Endothelial cell of umbilical vein (primary cell): ENCODE measurements around the gene CERS6. TPM values are rescaled to one million over a fixed set of nuclear protein-coding genes. Genes with fewer than 3 reads are reported as not detected.

Experiments
- BruUV-seq: library from RNA; stranded (reverse); fragments of 400-500 nt; replicated peaks from 2 replicates; lab custom pipeline; 2021; lab: Mats Ljungman, UMichigan
- CTCF ChIA-PET: fragments of 300-600, 350-600 bp; sonication (Branson Sonifier 250); formaldehyde crosslinking; loops from one replicate; lab custom pipeline; 2021; ENCODE audit warnings: antibody characterized with exemption, inconsistent platforms; lab: Charles Lee
- POLR2A ChIA-PET: fragments of 300-600, 350-600 bp; sonication (Branson Sonifier 250); formaldehyde crosslinking; loops from one replicate; lab custom pipeline; 2021; ENCODE audit warnings: antibody characterized with exemption, inconsistent platforms; lab: Charles Lee
- DNase-seq: peaks from one replicate; pipeline ENCODE4 v3.0.0-alpha.2; 2011; ENCODE audit warnings: low read depth, low spot score
- FAIRE-seq: peaks from 2 replicates; lab custom pipeline; 2011; peaks lifted over from hg19 to GRCh38; lab: Jason Lieb, UNC
- H2AFZ ChIP-seq: 2 replicates; pipeline ENCODE4 v1.6.0; 2012; ENCODE audit warnings: low read depth, low read length, control low read depth, inconsistent platforms
- H3K27ac ChIP-seq: 2 replicates; pipeline ENCODE4 v1.5.1; 2011; ENCODE audit warnings: low read depth, mild to moderate bottlenecking, control low read depth, low read length, moderate library complexity; ENCODE audit not compliant: insufficient read depth
- H3K27me3 ChIP-seq, 2 experiments: 2 replicates each; pipeline versions ENCODE4 v1.6.0 to v1.6.1; 2011; ENCODE audit warnings: low read length in 2 of 2, mixed read lengths in 1 of 2; ENCODE audit not compliant: control insufficient read depth in 2 of 2, insufficient read depth in 2 of 2
- H3K36me3 ChIP-seq, 2 experiments: 2 replicates in 1 of 2; 3 replicates in 1 of 2; pipeline ENCODE4 v1.5.1; 2011; ENCODE audit warnings: low read length in 2 of 2, mild to moderate bottlenecking in 1 of 2, moderate library complexity in 1 of 2; ENCODE audit not compliant: control insufficient read depth in 2 of 2, insufficient read depth in 2 of 2; ENCODE audit errors: extremely low read depth in 1 of 2
- H3K4me1 ChIP-seq: 3 replicates; pipeline ENCODE4 v1.5.1; 2011; ENCODE audit warnings: mild to moderate bottlenecking, low read length; ENCODE audit not compliant: control insufficient read depth, insufficient read depth; ENCODE audit errors: extremely low read depth
- H3K4me2 ChIP-seq: 2 replicates; pipeline ENCODE4 v1.6.1; 2011; ENCODE audit warnings: low read length, control low read depth, mixed read lengths; ENCODE audit not compliant: insufficient read depth
- H3K4me3 ChIP-seq, 3 experiments: fragments of 200-600 bp in 1 of 3; sonication (generic), shearing (Covaris generic) in 1 of 3; replicated peaks in 1 of 3; 2 replicates each; pipeline ENCODE4 v1.5.1; 2011 to 2016; ENCODE audit warnings: control low read depth in 3 of 3, low read length in 3 of 3, mild to moderate bottlenecking in 2 of 3, inconsistent platforms in 1 of 3, low read depth in 1 of 3, moderate library complexity in 1 of 3; ENCODE audit not compliant: insufficient read depth in 1 of 3
- H3K79me2 ChIP-seq: 2 replicates; pipeline ENCODE4 v1.6.0; 2012; ENCODE audit warnings: low read length, inconsistent platforms; ENCODE audit not compliant: control insufficient read depth, insufficient read depth
- H3K9ac ChIP-seq: replicated peaks from 2 replicates; pipeline ENCODE3; 2011; ENCODE audit warnings: low read length, control low read depth; ENCODE audit not compliant: insufficient read depth; ENCODE audit errors: extremely low read depth
- H3K9me1 ChIP-seq: replicated peaks from 3 replicates; pipeline ENCODE4 v1.6.0; 2011; ENCODE audit warnings: mild to moderate bottlenecking, low read length; ENCODE audit not compliant: control insufficient read depth, insufficient read depth; ENCODE audit errors: extremely low read depth
- H3K9me3 ChIP-seq: replicated peaks from 2 replicates; pipeline ENCODE4 v1.5.1; 2012; ENCODE audit warnings: low read length, inconsistent platforms; ENCODE audit not compliant: control insufficient read depth, insufficient read depth
- H4K20me1 ChIP-seq: replicated peaks from 2 replicates; pipeline ENCODE3; 2011; ENCODE audit warnings: mild to moderate bottlenecking, low read length; ENCODE audit not compliant: control insufficient read depth, insufficient read depth; ENCODE audit errors: extremely low read depth
- EZH2 ChIP-seq: IDR thresholded peaks from 2 replicates; pipeline ENCODE4 v1.6.1; 2012; ENCODE audit warnings: borderline replicate concordance, low read depth, mild to moderate bottlenecking, moderate library complexity, low read length, inconsistent platforms; ENCODE audit not compliant: severe bottlenecking
- FOS ChIP-seq: IDR thresholded peaks from 2 replicates; pipeline ENCODE4 v1.6.1; 2011; ENCODE audit warnings: mild to moderate bottlenecking, low read length, moderate library complexity, borderline replicate concordance; ENCODE audit not compliant: insufficient read depth
- GATA2 ChIP-seq: IDR thresholded peaks from 2 replicates; pipeline ENCODE4 v1.7.0; 2011; ENCODE audit warnings: low read depth, mild to moderate bottlenecking, moderate library complexity, mixed read lengths, low read length; ENCODE audit not compliant: insufficient read length, insufficient read depth
- JUN ChIP-seq: IDR thresholded peaks from 2 replicates; pipeline ENCODE4 v1.6.1; 2011; ENCODE audit warnings: borderline replicate concordance, low read depth; ENCODE audit not compliant: insufficient read length, insufficient read depth
- MYC ChIP-seq: IDR thresholded peaks from one replicate; pipeline ENCODE4 v1.6.1; 2011; ENCODE audit warnings: mild to moderate bottlenecking, low read depth, low read length
- POLR2A ChIP-seq: IDR thresholded peaks from 2 replicates; pipeline ENCODE4 v1.6.1; 2012; ENCODE audit warnings: low read depth, mild to moderate bottlenecking, control low read depth, low read length
- POLR2AphosphoS5 ChIP-seq: IDR thresholded peaks from 2 replicates; pipeline ENCODE4 v1.6.1; 2012; ENCODE audit warnings: low read depth, mild to moderate bottlenecking, control low read depth, low read length, moderate library complexity; ENCODE audit not compliant: insufficient read depth
- dilution Hi-C: fragments of 300-500 bp; cut with MboI; formaldehyde crosslinking; loops from one replicate; pipeline ENCODE4 v1.15.0; 2019; ENCODE audit warnings: low sequenced_read_pairs; ENCODE audit not compliant: extremely low pct_ligation_motif_present
- intact Hi-C: fragments of 100-400 bp; cut with micrococcal nuclease; formaldehyde crosslinking; loops from one replicate; pipeline ENCODE4 v1.10.0; 2022
- polyA plus RNA-seq, 4 experiments: library from polyadenylated mRNA; depleted of rRNA in 3 of 4; stranded (reverse) in 3 of 4; unstranded in 1 of 4; fragments of >200 nt; gene quantifications; 2 replicates each; pipeline versions ENCODE4 v1.2.1 to v1.2.3, GENCODE V29; 2011 to 2012; ENCODE audit warnings: missing spikeins in 1 of 4
- total RNA-seq: library from RNA; stranded (reverse); gene quantifications from 2 replicates; pipeline ENCODE4 v1.2.3, GENCODE V29; 2021
- TF ChIP-seq, protein P1 (sequence below): IDR thresholded peaks from 2 replicates; pipeline ENCODE4 v1.6.1; 2011; ENCODE audit not compliant: insufficient read depth, insufficient read length
- TF ChIP-seq, protein P2 (sequence below), 2 donors: IDR thresholded peaks; 1 replicate in 1 of 2; 2 replicates in 1 of 2; pipeline ENCODE4 v1.5.1; 2011; ENCODE audit warnings: low read length in 2 of 2, mild to moderate bottlenecking in 2 of 2, moderate library complexity in 2 of 2, control low read depth in 1 of 2, inconsistent platforms in 1 of 2, low read depth in 1 of 2; ENCODE audit not compliant: insufficient read depth in 1 of 2; ENCODE audit errors: extremely low read depth in 1 of 2

The CERS6 gene
- total and polyA plus RNA-seq, 2 donors (not counting 3 experiments of a cell fraction or from before 2014, with no cell fraction given) = 2.7 to 11.7 TPM

DNA sequence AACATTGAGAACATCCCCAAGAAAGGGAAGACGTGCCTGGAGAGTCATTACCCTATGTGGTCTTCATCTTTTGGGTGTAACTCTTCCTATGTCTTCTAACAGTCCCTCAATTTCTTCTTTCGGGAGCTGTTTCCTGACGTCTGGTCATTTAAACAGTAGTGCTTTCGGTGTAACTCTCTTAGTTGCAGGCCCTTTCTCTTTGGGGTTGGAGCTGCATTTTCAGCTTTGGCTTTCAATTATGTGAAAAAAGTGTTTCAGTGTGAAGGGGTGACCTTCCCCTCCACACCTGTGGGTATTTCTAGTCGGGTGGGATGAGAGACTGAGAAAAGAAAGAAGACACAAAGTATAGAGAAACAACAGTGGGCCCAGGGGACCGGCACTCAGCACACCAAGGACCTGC is 105.9 kb downstream of the CERS6 start:
- POLR2A ChIA-PET = no interaction called here
- dilution Hi-C loops = no loop called here
- no peaks in the 10 kb centered on the region for H3K4me1 ChIP-seq

More for the DNA sequence above, 105.9 kb downstream of the CERS6 start:
- Histone ChIP-seq H3K4me3 (no peak overlapping the region), H3K27me3 (no peaks in the 10 kb centered on the region), H2AFZ (no peak overlapping the region), H3K9me3 (no peaks in the 10 kb centered on the region), H3K79me2 (no peaks in the 10 kb centered on the region), H3K4me2 (no peak overlapping the region), H3K27ac (no peak overlapping the region), H4K20me1 (no peaks in the 10 kb centered on the region), H3K36me3 (no peaks in the 10 kb centered on the region), H3K9me1 (no peaks in the 10 kb centered on the region), H3K9ac (no peak overlapping the region)
- DNase-seq (no peak), FAIRE-seq (no peak)
- BruUV-seq = no TSS peak
- TF ChIP-seq FOS (no peak), POLR2AphosphoS5 (no peak), EZH2 (no peak), MYC (no peak), GATA2 (no peak), JUN (no peak), POLR2A (no peak)
- TF ChIP-seq, protein P1, sequence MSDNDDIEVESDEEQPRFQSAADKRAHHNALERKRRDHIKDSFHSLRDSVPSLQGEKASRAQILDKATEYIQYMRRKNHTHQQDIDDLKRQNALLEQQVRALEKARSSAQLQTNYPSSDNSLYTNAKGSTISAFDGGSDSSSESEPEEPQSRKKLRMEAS = no peak
- TF ChIP-seq, protein P2, sequence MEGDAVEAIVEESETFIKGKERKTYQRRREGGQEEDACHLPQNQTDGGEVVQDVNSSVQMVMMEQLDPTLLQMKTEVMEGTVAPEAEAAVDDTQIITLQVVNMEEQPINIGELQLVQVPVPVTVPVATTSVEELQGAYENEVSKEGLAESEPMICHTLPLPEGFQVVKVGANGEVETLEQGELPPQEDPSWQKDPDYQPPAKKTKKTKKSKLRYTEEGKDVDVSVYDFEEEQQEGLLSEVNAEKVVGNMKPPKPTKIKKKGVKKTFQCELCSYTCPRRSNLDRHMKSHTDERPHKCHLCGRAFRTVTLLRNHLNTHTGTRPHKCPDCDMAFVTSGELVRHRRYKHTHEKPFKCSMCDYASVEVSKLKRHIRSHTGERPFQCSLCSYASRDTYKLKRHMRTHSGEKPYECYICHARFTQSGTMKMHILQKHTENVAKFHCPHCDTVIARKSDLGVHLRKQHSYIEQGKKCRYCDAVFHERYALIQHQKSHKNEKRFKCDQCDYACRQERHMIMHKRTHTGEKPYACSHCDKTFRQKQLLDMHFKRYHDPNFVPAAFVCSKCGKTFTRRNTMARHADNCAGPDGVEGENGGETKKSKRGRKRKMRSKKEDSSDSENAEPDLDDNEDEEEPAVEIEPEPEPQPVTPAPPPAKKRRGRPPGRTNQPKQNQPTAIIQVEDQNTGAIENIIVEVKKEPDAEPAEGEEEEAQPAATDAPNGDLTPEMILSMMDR (IDR thresholded peaks at IDR 0.05; ENCODE audit: extremely low read depth in 1 of 2, insufficient read depth in 1 of 2, low read depth in 1 of 2, low read length in 2 of 2) = no peak
- CTCF ChIA-PET = interaction anchor here (1.2 kb wide), 1 partner anchor 10 kb away, joined by 3 read pairs; no protein-coding TSS in a partner anchor
- intact Hi-C loops = no loop called here
